NCI-H524 (cell line): ENCODE data around the gene CABLES1.
"Not testable (repeated sequence)": the region's sequence is repeated elsewhere in the genome, so short reads cannot be mapped to it uniquely, and the experiment has no call there.

ENCODE experiments used
- DNase-seq, 2 experiments: peaks; one replicate each; lab custom pipeline; 2025; lab: John Stamatoyannopoulos, UW

The CABLES1 gene

GRCh38 chr18:23265682-23266399 lies 130.6 kb downstream of the CABLES1 start:
- no peak for DNase-seq

GRCh38 chr18:23266717-23267446 lies 131.6 kb downstream of the CABLES1 start:
- no peak for DNase-seq

- DNase-seq = no peak
Observed at GRCh38 chr18:23267447-23267776, 132.1 kb downstream of the CABLES1 start.

GRCh38 chr18:23268641-23269040 lies 133.4 kb downstream of the CABLES1 start:
- DNase-seq = no peak

GRCh38 chr18:23269068-23269467 lies 133.8 kb downstream of the CABLES1 start:
- DNase-seq = not testable (repeated sequence)

GRCh38 chr18:23269928-23270327 lies 134.6 kb downstream of the CABLES1 start:
- DNase-seq = no peak

GRCh38 chr18:23270986-23271680 lies 135.8 kb downstream of the CABLES1 start:
- no peak for DNase-seq

GRCh38 chr18:23272498-23273232 lies 137.4 kb downstream of the CABLES1 start:
- DNase-seq = no peak

GRCh38 chr18:23273443-23273966 lies 138.2 kb downstream of the CABLES1 start:
- DNase-seq = no peak

GRCh38 chr18:23274638-23275482 lies 139.6 kb downstream of the CABLES1 start:
- DNase-seq = no peak

- DNase-seq = no peak
Observed at GRCh38 chr18:23276451-23276850, 141.2 kb downstream of the CABLES1 start.

GRCh38 chr18:23277399-23277798 lies 142.1 kb downstream of the CABLES1 start:
- no peak for DNase-seq

GRCh38 chr18:23279931-23280330 lies 144.6 kb downstream of the CABLES1 start:
- DNase-seq = no peak

GRCh38 chr18:23280844-23281243 lies 145.6 kb downstream of the CABLES1 start:
- DNase-seq = no peak

GRCh38 chr18:23281626-23282436 lies 146.5 kb downstream of the CABLES1 start:
- no peak for DNase-seq

- no peak for DNase-seq
Observed at GRCh38 chr18:23282437-23282781, 147.1 kb downstream of the CABLES1 start.

- DNase-seq = no peak
Observed at GRCh38 chr18:23283916-23284430, 148.7 kb downstream of the CABLES1 start.

- DNase-seq = no peak
Observed at GRCh38 chr18:23284629-23285028, 149.3 kb downstream of the CABLES1 start.

- not testable (repeated sequence) for DNase-seq
Observed at GRCh38 chr18:23285581-23285980, 150.3 kb downstream of the CABLES1 start.
